Keratinocyte (primary cell): ENCODE data around the gene ZNF581. TPM values are rescaled to one million over a fixed set of nuclear protein-coding genes. Genes with fewer than 3 reads are reported as not detected.

Experiments used
- DNase-seq: peaks from one replicate; pipeline ENCODE4 v3.0.0-alpha.2; 2011; ENCODE audit warnings: low read depth, missing footprints, low spot score
- FAIRE-seq: peaks from 2 replicates; lab custom pipeline; 2011; peaks lifted over from hg19 to GRCh38; lab: Jason Lieb, UNC
- H2AFZ ChIP-seq: 2 replicates; pipeline ENCODE4 v1.6.0; 2012; ENCODE audit warnings: low read length, control low read depth, inconsistent platforms; ENCODE audit not compliant: control insufficient read depth
- H3K27ac ChIP-seq: 2 replicates; pipeline ENCODE4 v1.5.1; 2011; ENCODE audit warnings: low read length; ENCODE audit not compliant: control insufficient read depth, insufficient read depth
- H3K27me3 ChIP-seq: 3 replicates; pipeline ENCODE4 v1.6.0; 2011; ENCODE audit warnings: low read length; ENCODE audit not compliant: control insufficient read depth, insufficient read depth; ENCODE audit errors: extremely low read depth
- H3K36me3 ChIP-seq, 2 experiments: 2 replicates in 1 of 2; 3 replicates in 1 of 2; pipeline ENCODE4 v1.5.1; 2011; ENCODE audit warnings: low read length in 2 of 2, mild to moderate bottlenecking in 1 of 2; ENCODE audit not compliant: control insufficient read depth in 2 of 2, insufficient read depth in 2 of 2; ENCODE audit errors: extremely low read depth in 1 of 2
- H3K4me1 ChIP-seq: 3 replicates; pipeline ENCODE4 v1.5.1; 2011; ENCODE audit warnings: low read length; ENCODE audit not compliant: control insufficient read depth, insufficient read depth; ENCODE audit errors: extremely low read depth
- H3K4me2 ChIP-seq: 3 replicates; pipeline ENCODE4 v1.6.0; 2011; ENCODE audit warnings: low read depth, low read length; ENCODE audit not compliant: control insufficient read depth, insufficient read depth; ENCODE audit errors: extremely low read depth
- H3K4me3 ChIP-seq, 3 experiments: fragments of 200-600 bp in 1 of 3; sonication (generic) in 1 of 3; 2 replicates in 2 of 3; 3 replicates in 1 of 3; pipeline ENCODE4 v1.5.1; 2011 to 2016; ENCODE audit warnings: low read length in 3 of 3, mild to moderate bottlenecking in 3 of 3, control low read depth in 2 of 3, inconsistent platforms in 1 of 3, low read depth in 1 of 3, mixed read lengths in 1 of 3, mixed run types in 1 of 3, moderate library complexity in 1 of 3; ENCODE audit not compliant: control insufficient read depth in 2 of 3, insufficient read depth in 2 of 3; ENCODE audit errors: extremely low read depth in 1 of 3
- H3K79me2 ChIP-seq: 2 replicates; pipeline ENCODE4 v1.6.0; 2012; ENCODE audit warnings: low read length; ENCODE audit not compliant: control insufficient read depth, insufficient read depth
- H3K9ac ChIP-seq: 3 replicates; pipeline ENCODE4 v1.6.0; 2011; ENCODE audit warnings: low read length; ENCODE audit not compliant: control insufficient read depth, insufficient read depth; ENCODE audit errors: extremely low read depth
- H3K9me1 ChIP-seq: 3 replicates; pipeline ENCODE4 v1.6.0; 2011; ENCODE audit warnings: low read length; ENCODE audit not compliant: control insufficient read depth, insufficient read depth; ENCODE audit errors: extremely low read depth
- H3K9me3 ChIP-seq: 2 replicates; pipeline ENCODE4 v1.5.1; 2012; ENCODE audit warnings: low read depth, low read length; ENCODE audit not compliant: control insufficient read depth
- H4K20me1 ChIP-seq: 3 replicates; pipeline ENCODE4 v1.6.0; 2011; ENCODE audit warnings: low read length; ENCODE audit not compliant: control insufficient read depth, insufficient read depth; ENCODE audit errors: extremely low read depth
- CTCF ChIP-seq, 3 experiments: IDR thresholded peaks in 1 of 3; conservative IDR thresholded peaks in 1 of 3; optimal IDR thresholded peaks in 1 of 3; 2 replicates in 2 of 3; 3 replicates in 1 of 3; pipeline versions ENCODE3 to v1.5.1; 2011; ENCODE audit warnings: low read length in 3 of 3, mild to moderate bottlenecking in 3 of 3, moderate library complexity in 2 of 3, control low read depth in 1 of 3, inconsistent platforms in 1 of 3; ENCODE audit not compliant: insufficient read depth in 2 of 3; ENCODE audit errors: extremely low read depth in 1 of 3
- EZH2 ChIP-seq: IDR thresholded peaks from one replicate; pipeline ENCODE4 v1.6.1; 2012; ENCODE audit warnings: inconsistent platforms, mild to moderate bottlenecking, low read length, moderate library complexity
- dilution Hi-C: fragments of 300-500 bp; cut with MboI; formaldehyde crosslinking; loops from one replicate; pipeline ENCODE4 v1.7.0; 2020; ENCODE audit warnings: low sequenced_read_pairs; ENCODE audit not compliant: extremely low pct_ligation_motif_present
- polyA plus RNA-seq, 5 experiments: library from polyadenylated mRNA; depleted of rRNA in 3 of 5; stranded (reverse) in 3 of 5; stranded (forward) in 1 of 5; unstranded in 1 of 5; fragments of >200 nt; gene quantifications; 1 replicate in 1 of 5; 2 replicates in 3 of 5; 3 replicates in 1 of 5; pipeline versions ENCODE4 v1.2.1 to v1.2.3, GENCODE V29; 2011 to 2012; ENCODE audit warnings: missing spikeins in 2 of 5, low read depth in 1 of 5, low replicate concordance in 1 of 5

The ZNF581 gene
- polyA plus RNA-seq, 1 donor (not counting 4 experiments of a cell fraction or from before 2014, with no cell fraction given): 14.8 TPM

- Histone ChIP-seq H3K27me3 (no peaks in the 10 kb centered on the region), H3K4me3 (no peak overlapping the region), H4K20me1 (peaks cover 38% of the 10 kb centered on the region), H3K36me3 (peaks cover 40 to 56% of the 10 kb centered on the region in 2 experiments), H3K27ac (no peak overlapping the region), H3K4me1 (peaks cover 19% of the 10 kb centered on the region), H3K79me2 (peaks cover 89% of the 10 kb centered on the region), H3K4me2 (no peak overlapping the region), H3K9ac (no peak overlapping the region), H3K9me1 (no peaks in the 10 kb centered on the region), H3K9me3 (no peaks in the 10 kb centered on the region), H2AFZ (no peak overlapping the region)
- dilution Hi-C loops: no loop called here
- DNase-seq (no peak), FAIRE-seq (no peak)
- TF ChIP-seq EZH2 (no peak), CTCF (optimal IDR thresholded peaks at IDR 0.05 in 1 of 3, IDR thresholded peaks at IDR 0.05 in 1 of 3, conservative IDR thresholded peaks at IDR 0.05 in 1 of 3; ENCODE audit: extremely low read depth in 1 of 3, insufficient read depth in 2 of 3, low read length in 3 of 3) (no peak)
These were observed 15.5 kb downstream of the ZNF581 start for GRCh38 chr19:55658846-55659459.

- Histone ChIP-seq H4K20me1 (peaks cover 38% of the 10 kb centered on the region), H3K27me3 (no peaks in the 10 kb centered on the region), H3K36me3 (peaks cover 46 to 58% of the 10 kb centered on the region in 2 experiments), H3K27ac (no peak overlapping the region), H2AFZ (no peak overlapping the region), H3K9me1 (no peaks in the 10 kb centered on the region), H3K9me3 (no peaks in the 10 kb centered on the region), H3K4me1 (peaks cover 19% of the 10 kb centered on the region), H3K4me3 (no peak overlapping the region), H3K79me2 (peaks cover 96% of the 10 kb centered on the region), H3K9ac (no peak overlapping the region), H3K4me2 (no peak overlapping the region)
- dilution Hi-C loops: no loop called here
- no peak for TF ChIP-seq CTCF (optimal IDR thresholded peaks at IDR 0.05 in 1 of 3, IDR thresholded peaks at IDR 0.05 in 1 of 3, conservative IDR thresholded peaks at IDR 0.05 in 1 of 3; ENCODE audit: extremely low read depth in 1 of 3, insufficient read depth in 2 of 3, low read length in 3 of 3)
- TF ChIP-seq EZH2: no peak
- FAIRE-seq (no peak), DNase-seq (no peak)
These were observed 16.4 kb downstream of the ZNF581 start for GRCh38 chr19:55659822-55660221.
